Peyer's patch (tissue), 4 donors: Measurements from ENCODE around the gene HEXD. TPM values are rescaled to one million over a fixed set of nuclear protein-coding genes. Genes with fewer than 3 reads are reported as not detected.

Experiments
- DNase-seq, 3 donors: peaks; one replicate each; pipeline ENCODE4 v3.0.0-alpha.2; 2017 to 2019
- H3K27ac ChIP-seq, 4 donors: fragments of 200-600 bp; sonication (generic); one replicate each; pipeline ENCODE4 v1.5.1; 2016 to 2019
- H3K27me3 ChIP-seq, 2 donors: fragments of 200-600 bp; sonication (generic); one replicate each; pipeline ENCODE4 v1.5.1; 2019
- H3K36me3 ChIP-seq, 3 donors: fragments of 200-600 bp; sonication (generic); one replicate each; pipeline ENCODE4 v1.5.1; 2016 to 2019
- H3K4me1 ChIP-seq, 4 donors: fragments of 200-600 bp; sonication (generic); one replicate each; pipeline ENCODE4 v1.5.1; 2016 to 2019
- H3K4me3 ChIP-seq, 4 donors: fragments of 200-600 bp; sonication (generic); 1 replicate in 3 of 4; 2 replicates in 1 of 4; pipeline ENCODE4 v1.5.1; 2016 to 2019; ENCODE audit warnings: mild to moderate bottlenecking in 1 of 4
- H3K9me3 ChIP-seq, 4 donors: fragments of 200-600 bp; sonication (generic); one replicate each; pipeline ENCODE4 v1.5.1; 2016 to 2019; ENCODE audit warnings: mild to moderate bottlenecking in 1 of 4
- POLR2A ChIP-seq, 2 donors: fragments of 450-650 bp; IDR thresholded peaks; one replicate each; pipeline ENCODE4 v1.5.1; 2017; ENCODE audit warnings: antibody characterized with exemption in 2 of 2, mild to moderate bottlenecking in 2 of 2, moderate library complexity in 2 of 2
- total RNA-seq, 4 donors: library from RNA; depleted of rRNA; stranded (reverse); fragments of >200 nt; gene quantifications; one replicate each; pipeline ENCODE4 v1.1.0, GENCODE V29; 2016
- TF ChIP-seq, protein P1 (sequence below), 6 experiments: fragments of 450-650 bp in 4 of 6; fragments of 200-600 bp in 2 of 6; sonication (generic) in 1 of 6; IDR thresholded peaks; one replicate each; pipeline ENCODE4 v1.5.1; 2017 to 2019; ENCODE audit warnings: antibody characterized with exemption in 6 of 6, mild to moderate bottlenecking in 3 of 6, moderate library complexity in 1 of 6

Gene HEXD
- total RNA-seq, 4 donors from 2014 or later: 42.7 to 128 (median 80.5) TPM

GRCh38 chr17:82424001-82424862, 6.1 kb downstream of the HEXD start:
- TF ChIP-seq POLR2A (IDR thresholded peaks at IDR 0.05): no peak
- TF ChIP-seq, protein P1, sequence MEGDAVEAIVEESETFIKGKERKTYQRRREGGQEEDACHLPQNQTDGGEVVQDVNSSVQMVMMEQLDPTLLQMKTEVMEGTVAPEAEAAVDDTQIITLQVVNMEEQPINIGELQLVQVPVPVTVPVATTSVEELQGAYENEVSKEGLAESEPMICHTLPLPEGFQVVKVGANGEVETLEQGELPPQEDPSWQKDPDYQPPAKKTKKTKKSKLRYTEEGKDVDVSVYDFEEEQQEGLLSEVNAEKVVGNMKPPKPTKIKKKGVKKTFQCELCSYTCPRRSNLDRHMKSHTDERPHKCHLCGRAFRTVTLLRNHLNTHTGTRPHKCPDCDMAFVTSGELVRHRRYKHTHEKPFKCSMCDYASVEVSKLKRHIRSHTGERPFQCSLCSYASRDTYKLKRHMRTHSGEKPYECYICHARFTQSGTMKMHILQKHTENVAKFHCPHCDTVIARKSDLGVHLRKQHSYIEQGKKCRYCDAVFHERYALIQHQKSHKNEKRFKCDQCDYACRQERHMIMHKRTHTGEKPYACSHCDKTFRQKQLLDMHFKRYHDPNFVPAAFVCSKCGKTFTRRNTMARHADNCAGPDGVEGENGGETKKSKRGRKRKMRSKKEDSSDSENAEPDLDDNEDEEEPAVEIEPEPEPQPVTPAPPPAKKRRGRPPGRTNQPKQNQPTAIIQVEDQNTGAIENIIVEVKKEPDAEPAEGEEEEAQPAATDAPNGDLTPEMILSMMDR (IDR thresholded peaks at IDR 0.05): peak; percentile 29 to 72 (median 55)
- Histone ChIP-seq H3K4me3 (no peak overlapping the region), H3K4me1 (no peaks in the 10 kb centered on the region), H3K9me3 (peaks cover 0 to 5% (median 0%) of the 10 kb centered on the region in 4 donors), H3K36me3 (peaks cover 0 to 9% (median 0%) of the 10 kb centered on the region in 3 donors), H3K27ac (no peak overlapping the region), H3K27me3 (no peaks in the 10 kb centered on the region)
- DNase-seq: peak in 2 of 3 donors; percentile 36 to 76

- Histone ChIP-seq H3K4me1 (no peaks in the 10 kb centered on the region), H3K9me3 (peaks cover 0 to 5% (median 0%) of the 10 kb centered on the region in 4 donors), H3K27ac (no peak overlapping the region), H3K4me3 (no peak overlapping the region), H3K36me3 (peaks cover 0 to 9% (median 0%) of the 10 kb centered on the region in 3 donors), H3K27me3 (no peaks in the 10 kb centered on the region)
- DNase-seq: no peak
- TF ChIP-seq, protein P1 (IDR thresholded peaks at IDR 0.05): no peak
- no peak for TF ChIP-seq POLR2A (IDR thresholded peaks at IDR 0.05)
Observed at GRCh38 chr17:82424863-82425159, 6.7 kb downstream of the HEXD start.

DNA sequence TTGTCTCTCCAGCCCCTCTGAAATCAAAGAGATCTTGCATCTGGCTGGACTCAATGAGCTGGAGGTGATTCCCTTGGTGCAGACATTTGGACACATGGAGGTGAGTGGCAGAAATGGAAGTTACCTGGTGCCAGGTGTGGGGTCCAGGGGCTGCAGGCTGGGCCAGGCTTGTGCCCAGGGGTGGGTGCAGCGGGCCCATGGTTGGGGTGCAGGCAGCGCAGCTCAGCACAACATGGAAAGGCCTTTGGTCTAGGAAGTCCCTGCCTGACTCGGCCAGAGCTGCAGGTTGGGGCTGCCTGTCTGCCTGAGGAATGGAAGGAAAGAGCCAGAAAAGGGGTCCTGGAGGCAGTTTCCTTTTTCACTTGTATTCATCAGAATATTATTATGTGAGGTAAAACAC, 10.4 kb downstream of the HEXD start:
- H3K27ac ChIP-seq: no peak overlapping the region
- TF ChIP-seq, protein P1 (IDR thresholded peaks at IDR 0.05): no peak
- TF ChIP-seq POLR2A (IDR thresholded peaks at IDR 0.05): no peak
- DNase-seq: no peak

DNA sequence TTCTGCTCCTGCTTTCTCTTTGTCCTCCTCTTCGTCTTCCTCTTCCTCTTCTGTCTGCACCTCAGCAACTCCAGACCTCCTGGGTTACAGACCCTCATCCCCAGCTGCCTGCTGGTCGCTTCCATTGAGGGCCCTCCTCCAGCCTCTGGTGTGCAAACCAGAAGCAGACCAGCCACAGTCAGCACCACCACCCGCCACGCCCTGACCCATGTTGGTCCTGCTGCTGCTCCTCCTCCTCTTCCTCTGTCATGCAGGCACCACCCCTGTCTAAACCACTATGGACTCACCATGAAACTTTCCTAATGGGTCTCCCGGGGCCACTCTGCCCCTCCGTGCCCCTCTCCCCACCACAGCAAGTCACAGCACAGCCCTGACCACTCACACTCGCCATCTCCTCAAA, 11.7 kb downstream of the HEXD start:
- H3K4me1 ChIP-seq: peaks cover 0 to 3% (median 0%) of the 10 kb centered on the region in 4 donors
- no peaks in the 10 kb centered on the region for H3K9me3 ChIP-seq
- no peak for DNase-seq
- H3K27me3 ChIP-seq: no peaks in the 10 kb centered on the region
- H3K4me3 ChIP-seq: no peak overlapping the region
- H3K36me3 ChIP-seq: no peaks in the 10 kb centered on the region
- TF ChIP-seq, protein P1 (IDR thresholded peaks at IDR 0.05): no peak
- no peak for TF ChIP-seq POLR2A (IDR thresholded peaks at IDR 0.05)
- no peak overlapping the region for H3K27ac ChIP-seq

More for the DNA sequence above, 10.4 kb downstream of the HEXD start:
- H3K9me3 ChIP-seq: no peaks in the 10 kb centered on the region
- H3K27me3 ChIP-seq: no peaks in the 10 kb centered on the region
- no peaks in the 10 kb centered on the region for H3K36me3 ChIP-seq
- H3K4me1 ChIP-seq: no peaks in the 10 kb centered on the region
- H3K4me3 ChIP-seq: no peak overlapping the region

DNA sequence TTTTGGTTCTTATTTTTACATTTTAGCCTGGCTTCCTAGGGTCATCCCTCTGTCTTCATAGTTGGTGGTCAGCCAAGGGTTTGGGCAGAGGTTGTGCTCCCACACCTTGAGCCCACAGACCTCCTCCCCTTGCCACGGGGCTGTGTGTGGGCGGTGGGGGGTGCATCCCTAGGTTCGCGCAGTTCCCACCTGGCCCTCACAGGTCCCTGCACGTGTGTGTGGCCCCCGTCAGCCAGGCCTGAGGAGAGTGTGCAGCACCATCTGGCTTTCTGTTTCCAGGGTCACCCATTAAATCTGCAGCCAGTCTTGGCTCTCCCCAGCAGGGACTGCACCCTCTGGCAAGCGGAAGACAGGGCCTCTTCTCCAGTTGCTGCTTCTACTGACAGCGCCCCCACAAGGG, 13.9 kb downstream of the HEXD start:
- Histone ChIP-seq H3K36me3 (peaks cover 0 to 18% (median 0%) of the 10 kb centered on the region in 3 donors), H3K4me1 (peaks cover 0 to 13% (median 0%) of the 10 kb centered on the region in 4 donors), H3K27me3 (no peaks in the 10 kb centered on the region), H3K27ac (no peak overlapping the region), H3K4me3 (no peak overlapping the region), H3K9me3 (no peaks in the 10 kb centered on the region)
- DNase-seq: no peak
- TF ChIP-seq POLR2A (IDR thresholded peaks at IDR 0.05): no peak
- TF ChIP-seq, protein P1 (IDR thresholded peaks at IDR 0.05): no peak
